CD4-positive, CD25-positive, alpha-beta regulatory T cell (primary cell): Measurements from ENCODE around the gene ISL2. TPM values are rescaled to one million over a fixed set of nuclear protein-coding genes. Genes with fewer than 3 reads are reported as not detected.

Source experiments
- ATAC-seq, 2 donors: fragments of 150-1000 bp; cut with Tn5 transposase; one replicate each; pipeline ENCODE4 v1.10.0; 2021; ENCODE audit warnings: low read depth in 2 of 2, moderate number of reproducible peaks in 2 of 2, moderate library complexity in 1 of 2
- DNase-seq, 3 donors: peaks; one replicate each; pipeline versions ENCODE4 v3.0.0 to v3.0.0-alpha.2; 2012 to 2022; ENCODE audit warnings: mixed read lengths in 1 of 3
- H3K27ac ChIP-seq: one replicate; pipeline ENCODE4 v1.7.0; 2013; ENCODE audit warnings: mild to moderate bottlenecking, low read length; ENCODE audit not compliant: insufficient read depth, poor library complexity, severe bottlenecking
- H3K27me3 ChIP-seq: one replicate; pipeline ENCODE4 v1.7.0; 2013; ENCODE audit warnings: low read length; ENCODE audit not compliant: control insufficient read depth, insufficient read depth
- H3K36me3 ChIP-seq: one replicate; pipeline ENCODE4 v1.7.0; 2013; ENCODE audit warnings: mild to moderate bottlenecking, low read length, moderate library complexity; ENCODE audit not compliant: control insufficient read depth, insufficient read depth
- H3K4me1 ChIP-seq: 2 replicates; pipeline ENCODE4 v1.7.0; 2013; ENCODE audit warnings: mild to moderate bottlenecking, low read length; ENCODE audit not compliant: insufficient read depth, control insufficient read depth, poor library complexity, severe bottlenecking
- H3K4me3 ChIP-seq: one replicate; pipeline ENCODE4 v1.7.0; 2013; ENCODE audit warnings: low read depth, mild to moderate bottlenecking, low read length, moderate library complexity
- H3K9me3 ChIP-seq, 2 experiments: 1 replicate in 1 of 2; 2 replicates in 1 of 2; pipeline ENCODE4 v1.7.0; 2013; ENCODE audit warnings: low read length in 2 of 2, mild to moderate bottlenecking in 1 of 2, moderate library complexity in 1 of 2; ENCODE audit not compliant: control insufficient read depth in 2 of 2
- H3K27ac Mint-ChIP-seq, 3 donors: one replicate each; pipeline ENCODE4 v1.8.0; 2020 to 2022; ENCODE audit warnings: mild to moderate bottlenecking in 3 of 3, mixed read lengths in 3 of 3, moderate library complexity in 2 of 3
- H3K27me3 Mint-ChIP-seq: one replicate; pipeline ENCODE4 v1.8.0; 2022; ENCODE audit warnings: mild to moderate bottlenecking, mixed read lengths
- H3K36me3 Mint-ChIP-seq: one replicate; pipeline ENCODE4 v1.8.0; 2020; ENCODE audit warnings: mixed read lengths
- H3K4me1 Mint-ChIP-seq, 4 donors: one replicate each; pipeline ENCODE4 v1.8.0; 2020 to 2022; ENCODE audit warnings: mixed read lengths in 4 of 4, mild to moderate bottlenecking in 1 of 4
- H3K4me3 Mint-ChIP-seq, 4 donors: one replicate each; pipeline ENCODE4 v1.8.0; 2020 to 2022; ENCODE audit warnings: mild to moderate bottlenecking in 4 of 4, mixed read lengths in 4 of 4, moderate library complexity in 3 of 4
- H3K9me3 Mint-ChIP-seq, 7 donors: one replicate each; pipeline ENCODE4 v1.8.0; 2020 to 2022; ENCODE audit warnings: mixed read lengths in 7 of 7, mild to moderate bottlenecking in 3 of 7, moderate library complexity in 2 of 7
- polyA plus RNA-seq, 4 donors: library from polyadenylated mRNA; unstranded; fragments of 300-500 nt; fragmentation: Illumina TruSeq; gene quantifications; one replicate each; pipeline ENCODE4 v1.2.3, GENCODE V29; 2021
- total RNA-seq: library from RNA; stranded (reverse); gene quantifications from one replicate; pipeline ENCODE4 v1.2.3, GENCODE V29; 2022

Gene ISL2
- total and polyA plus RNA-seq, 5 donors from 2014 or later, result 1.4 TPM; not detected in 4

- Mint-ChIP-seq H3K36me3 (no peaks in the 10 kb centered on the region), H3K4me1 (no peaks in the 10 kb centered on the region), H3K27ac (no peak overlapping the region), H3K9me3 (no peaks in the 10 kb centered on the region), H3K27me3 (peaks cover 46% of the 10 kb centered on the region), H3K4me3 (no peak overlapping the region)
- H3K4me3 ChIP-seq, result no peak overlapping the region
- DNase-seq, result no peak
- no peaks in the 10 kb centered on the region for H3K9me3 ChIP-seq
- H3K27ac ChIP-seq, result no peak overlapping the region
- no peak for ATAC-seq
- peaks cover 13% of the 10 kb centered on the region for H3K27me3 ChIP-seq
- H3K36me3 ChIP-seq, result no peaks in the 10 kb centered on the region
- H3K4me1 ChIP-seq, result no peaks in the 10 kb centered on the region
Observed at GRCh38 chr15:76320012-76320411, 16.6 kb upstream of the ISL2 start.

GRCh38 chr15:76321171-76321570 lies 15.4 kb upstream of the ISL2 start:
- Histone ChIP-seq H3K27me3 (peaks cover 17% of the 10 kb centered on the region), H3K36me3 (no peaks in the 10 kb centered on the region), H3K9me3 (no peaks in the 10 kb centered on the region), H3K4me3 (no peak overlapping the region), H3K27ac (no peak overlapping the region), H3K4me1 (no peaks in the 10 kb centered on the region)
- Mint-ChIP-seq H3K27ac (no peak overlapping the region), H3K4me1 (no peaks in the 10 kb centered on the region), H3K27me3 (peaks cover 55% of the 10 kb centered on the region), H3K4me3 (no peak overlapping the region), H3K36me3 (no peaks in the 10 kb centered on the region), H3K9me3 (no peaks in the 10 kb centered on the region)
- no peak for DNase-seq
- no peak for ATAC-seq

- Histone ChIP-seq H3K4me3 (no peak overlapping the region), H3K27me3 (peaks cover 21% of the 10 kb centered on the region), H3K36me3 (no peaks in the 10 kb centered on the region), H3K27ac (no peak overlapping the region), H3K9me3 (no peaks in the 10 kb centered on the region), H3K4me1 (no peaks in the 10 kb centered on the region)
- Mint-ChIP-seq H3K27me3 (peaks cover 58% of the 10 kb centered on the region), H3K27ac (no peak overlapping the region), H3K9me3 (no peaks in the 10 kb centered on the region), H3K4me1 (no peaks in the 10 kb centered on the region), H3K4me3 (no peak overlapping the region), H3K36me3 (no peaks in the 10 kb centered on the region)
- no peak for DNase-seq
- no peak for ATAC-seq
Observed at GRCh38 chr15:76321602-76322001, 15.0 kb upstream of the ISL2 start.

GRCh38 chr15:76324066-76324465 lies 12.5 kb upstream of the ISL2 start:
- Histone ChIP-seq H3K27me3 (peaks cover 20% of the 10 kb centered on the region), H3K27ac (no peak overlapping the region), H3K4me3 (no peak overlapping the region), H3K36me3 (no peaks in the 10 kb centered on the region), H3K4me1 (no peaks in the 10 kb centered on the region), H3K9me3 (no peaks in the 10 kb centered on the region)
- DNase-seq (no peak), ATAC-seq (no peak)
- Mint-ChIP-seq H3K36me3 (no peaks in the 10 kb centered on the region), H3K4me1 (no peaks in the 10 kb centered on the region), H3K9me3 (peaks cover 0 to 2% (median 0%) of the 10 kb centered on the region in 7 donors), H3K27ac (no peak overlapping the region), H3K4me3 (no peak overlapping the region), H3K27me3 (peaks cover 75% of the 10 kb centered on the region)

GRCh38 chr15:76325704-76326103 lies 10.9 kb upstream of the ISL2 start:
- Histone ChIP-seq H3K4me1 (no peaks in the 10 kb centered on the region), H3K27me3 (peaks cover 29% of the 10 kb centered on the region), H3K36me3 (no peaks in the 10 kb centered on the region), H3K9me3 (no peaks in the 10 kb centered on the region), H3K27ac (no peak overlapping the region), H3K4me3 (no peak overlapping the region)
- H3K9me3 Mint-ChIP-seq, result peaks cover 0 to 8% (median 0%) of the 10 kb centered on the region in 7 donors
- H3K4me3 Mint-ChIP-seq, result no peak overlapping the region
- H3K36me3 Mint-ChIP-seq, result no peaks in the 10 kb centered on the region
- H3K27me3 Mint-ChIP-seq, result peaks cover 81% of the 10 kb centered on the region
- ATAC-seq (no peak), DNase-seq (no peak)
- no peak overlapping the region for H3K27ac Mint-ChIP-seq
- no peaks in the 10 kb centered on the region for H3K4me1 Mint-ChIP-seq

- Mint-ChIP-seq H3K36me3 (no peaks in the 10 kb centered on the region), H3K4me3 (no peak overlapping the region), H3K27me3 (peaks cover 81% of the 10 kb centered on the region), H3K9me3 (peaks cover 0 to 8% (median 0%) of the 10 kb centered on the region in 7 donors), H3K27ac (no peak overlapping the region), H3K4me1 (no peaks in the 10 kb centered on the region)
- DNase-seq, result no peak
- H3K4me3 ChIP-seq, result no peak overlapping the region
- no peak overlapping the region for H3K27ac ChIP-seq
- no peaks in the 10 kb centered on the region for H3K9me3 ChIP-seq
- H3K4me1 ChIP-seq, result no peaks in the 10 kb centered on the region
- ATAC-seq, result no peak
- H3K36me3 ChIP-seq, result no peaks in the 10 kb centered on the region
- peaks cover 33% of the 10 kb centered on the region for H3K27me3 ChIP-seq
Observed at GRCh38 chr15:76327191-76328105, 9.1 kb upstream of the ISL2 start.

GRCh38 chr15:76328106-76328696 lies 8.4 kb upstream of the ISL2 start:
- DNase-seq (no peak), ATAC-seq (no peak)
- peaks cover 33% of the 10 kb centered on the region for H3K27me3 ChIP-seq
- H3K36me3 ChIP-seq, result no peaks in the 10 kb centered on the region
- no peaks in the 10 kb centered on the region for H3K9me3 ChIP-seq
- Mint-ChIP-seq H3K4me1 (no peaks in the 10 kb centered on the region), H3K9me3 (peaks cover 0 to 8% (median 0%) of the 10 kb centered on the region in 7 donors), H3K4me3 (no peak overlapping the region), H3K27me3 (peaks cover 83% of the 10 kb centered on the region), H3K36me3 (no peaks in the 10 kb centered on the region), H3K27ac (no peak overlapping the region)
- no peak overlapping the region for H3K4me3 ChIP-seq
- H3K27ac ChIP-seq, result no peak overlapping the region
- H3K4me1 ChIP-seq, result no peaks in the 10 kb centered on the region
